ENCODE results near the gene RALB.

RALB gene

GRCh38 chr2:120326066-120326465 lies 73.4 kb downstream of the RALB start:
- Histone ChIP-seq H3K9ac (ENCODE audit: low read length) (no peak overlapping the region), H3K36me3 (replicated peaks; ENCODE audit: insufficient read depth, low read length) (no peaks in the 10 kb centered on the region), H4K20me1 (ENCODE audit: insufficient read depth, low read length) (no peaks in the 10 kb centered on the region), H3K9me3 (replicated peaks; ENCODE audit: insufficient read depth, low read length) (no peaks in the 10 kb centered on the region), H3K9me2 (replicated peaks; ENCODE audit: insufficient read depth, low read length) (no peaks in the 10 kb centered on the region), H3K4me3 (ENCODE audit: low read length) (no peak overlapping the region), H2AFZ (ENCODE audit: low read length) (no peak overlapping the region), H3K4me2 (ENCODE audit: low read depth, low read length) (no peak overlapping the region), H3K27ac (ENCODE audit: low read length) (no peak overlapping the region), H3F3A (ENCODE audit: insufficient read depth, low read length) (peaks cover 8% of the 10 kb centered on the region; the same call in 1 of the 2 replicates), H3K79me2 (ENCODE audit: low read length) (no peaks in the 10 kb centered on the region), H3K27me3 (replicated peaks; ENCODE audit: insufficient read depth, low read length) (no peaks in the 10 kb centered on the region), H3K4me1 (ENCODE audit: low read length) (peaks cover 13% of the 10 kb centered on the region)
- no peak for DNase-seq
- TF ChIP-seq EZH2phosphoT487 (IDR thresholded peaks at IDR 0.05; ENCODE audit: low read length) (no peak), EZH2 (optimal IDR thresholded peaks at IDR 0.05; ENCODE audit: low read depth, low read length) (no peak)
- TF ChIP-seq, protein P1, sequence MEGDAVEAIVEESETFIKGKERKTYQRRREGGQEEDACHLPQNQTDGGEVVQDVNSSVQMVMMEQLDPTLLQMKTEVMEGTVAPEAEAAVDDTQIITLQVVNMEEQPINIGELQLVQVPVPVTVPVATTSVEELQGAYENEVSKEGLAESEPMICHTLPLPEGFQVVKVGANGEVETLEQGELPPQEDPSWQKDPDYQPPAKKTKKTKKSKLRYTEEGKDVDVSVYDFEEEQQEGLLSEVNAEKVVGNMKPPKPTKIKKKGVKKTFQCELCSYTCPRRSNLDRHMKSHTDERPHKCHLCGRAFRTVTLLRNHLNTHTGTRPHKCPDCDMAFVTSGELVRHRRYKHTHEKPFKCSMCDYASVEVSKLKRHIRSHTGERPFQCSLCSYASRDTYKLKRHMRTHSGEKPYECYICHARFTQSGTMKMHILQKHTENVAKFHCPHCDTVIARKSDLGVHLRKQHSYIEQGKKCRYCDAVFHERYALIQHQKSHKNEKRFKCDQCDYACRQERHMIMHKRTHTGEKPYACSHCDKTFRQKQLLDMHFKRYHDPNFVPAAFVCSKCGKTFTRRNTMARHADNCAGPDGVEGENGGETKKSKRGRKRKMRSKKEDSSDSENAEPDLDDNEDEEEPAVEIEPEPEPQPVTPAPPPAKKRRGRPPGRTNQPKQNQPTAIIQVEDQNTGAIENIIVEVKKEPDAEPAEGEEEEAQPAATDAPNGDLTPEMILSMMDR (IDR thresholded peaks at IDR 0.05; ENCODE audit: low read length) = no peak

DNA sequence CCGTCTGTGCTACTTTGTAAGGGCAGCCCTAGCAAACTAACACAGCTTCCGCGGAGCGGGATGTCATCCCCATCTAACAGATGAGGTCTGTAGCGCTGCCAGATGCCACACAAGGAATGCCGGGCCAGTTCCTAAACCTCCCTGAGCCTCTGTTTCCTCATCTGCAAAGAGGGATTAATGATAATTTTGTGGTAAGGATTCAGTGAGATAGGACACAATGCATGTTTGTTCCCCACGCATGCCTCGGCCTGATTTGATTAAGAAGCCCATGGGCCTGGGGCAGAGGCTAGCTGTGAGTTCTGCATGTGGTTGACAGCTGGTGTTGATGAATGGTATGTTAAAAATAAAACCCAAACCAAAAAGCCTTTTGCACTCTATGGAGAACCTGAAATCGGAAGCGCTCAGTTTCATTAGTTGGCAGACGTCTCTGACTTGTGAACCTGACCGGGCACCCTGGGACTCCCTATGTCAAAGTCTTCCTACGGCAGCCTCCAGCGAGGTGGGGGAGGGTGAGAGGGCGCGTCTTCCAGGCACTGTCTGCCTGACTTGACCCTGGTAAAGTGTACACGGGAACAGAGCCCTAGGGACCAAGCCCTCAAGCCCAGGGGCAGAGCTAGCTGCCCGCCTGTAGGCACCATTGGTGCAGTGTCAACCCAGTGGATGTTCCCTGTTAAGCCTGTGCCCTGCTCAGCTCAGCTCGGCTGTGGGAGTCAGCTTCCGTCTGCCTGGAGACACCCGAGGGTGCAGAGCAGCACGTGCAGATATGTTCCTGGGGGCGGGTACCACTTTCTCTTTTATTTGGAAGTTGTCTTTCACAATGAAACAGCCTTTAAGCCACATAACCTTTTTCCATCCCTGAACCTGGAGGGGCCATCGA lies 78.5 kb downstream of the RALB start:
- peak overlapping the region; percentile 12; the same call in 1 of the 2 replicates for H3K27ac ChIP-seq (ENCODE audit: low read length)
- TF ChIP-seq, protein P1 (IDR thresholded peaks at IDR 0.05; ENCODE audit: low read length) = no peak
- TF ChIP-seq EZH2phosphoT487 (IDR thresholded peaks at IDR 0.05; ENCODE audit: low read length) = no peak
- no peak for TF ChIP-seq EZH2 (optimal IDR thresholded peaks at IDR 0.05; ENCODE audit: low read depth, low read length)
- H3K4me2 ChIP-seq (ENCODE audit: low read depth, low read length) = peak overlapping the region; percentile 67; the same call in 1 of the 2 replicates
- peak; percentile 87 for DNase-seq
- H3K79me2 ChIP-seq (ENCODE audit: low read length) = no peaks in the 10 kb centered on the region
- H3K9me3 ChIP-seq (replicated peaks; ENCODE audit: insufficient read depth, low read length) = no peaks in the 10 kb centered on the region
- no peaks in the 10 kb centered on the region for H3K9me2 ChIP-seq (replicated peaks; ENCODE audit: insufficient read depth, low read length)
- H3K9ac ChIP-seq (ENCODE audit: low read length) = no peak overlapping the region
- peaks cover 20% of the 10 kb centered on the region for H3K4me1 ChIP-seq (ENCODE audit: low read length)
- no peaks in the 10 kb centered on the region for H3K27me3 ChIP-seq (replicated peaks; ENCODE audit: insufficient read depth, low read length)
- no peaks in the 10 kb centered on the region for H3K36me3 ChIP-seq (replicated peaks; ENCODE audit: insufficient read depth, low read length)
- H2AFZ ChIP-seq (ENCODE audit: low read length) = peak overlapping the region; percentile 48; the same call in 1 of the 2 replicates
- peaks cover 11% of the 10 kb centered on the region; the same call in 1 of the 2 replicates for H3F3A ChIP-seq (ENCODE audit: insufficient read depth, low read length)
- H3K4me3 ChIP-seq (ENCODE audit: low read length) = no peak overlapping the region
- H4K20me1 ChIP-seq (ENCODE audit: insufficient read depth, low read length) = no peaks in the 10 kb centered on the region

- Histone ChIP-seq H3K79me2 (ENCODE audit: low read length) (no peaks in the 10 kb centered on the region), H3K36me3 (replicated peaks; ENCODE audit: insufficient read depth, low read length) (no peaks in the 10 kb centered on the region), H3K9ac (ENCODE audit: low read length) (no peak overlapping the region), H2AFZ (ENCODE audit: low read length) (no peak overlapping the region), H3F3A (ENCODE audit: insufficient read depth, low read length) (peaks cover 11% of the 10 kb centered on the region; the same call in 1 of the 2 replicates), H3K4me3 (ENCODE audit: low read length) (no peak overlapping the region), H3K9me3 (replicated peaks; ENCODE audit: insufficient read depth, low read length) (no peaks in the 10 kb centered on the region), H3K4me1 (ENCODE audit: low read length) (peaks cover 20% of the 10 kb centered on the region), H3K4me2 (ENCODE audit: low read depth, low read length) (peak overlapping the region; percentile 67; the same call in 1 of the 2 replicates), H4K20me1 (ENCODE audit: insufficient read depth, low read length) (no peaks in the 10 kb centered on the region), H3K27me3 (replicated peaks; ENCODE audit: insufficient read depth, low read length) (no peaks in the 10 kb centered on the region), H3K27ac (ENCODE audit: low read length) (no peak overlapping the region), H3K9me2 (replicated peaks; ENCODE audit: insufficient read depth, low read length) (no peaks in the 10 kb centered on the region)
- DNase-seq = no peak
- TF ChIP-seq EZH2 (optimal IDR thresholded peaks at IDR 0.05; ENCODE audit: low read depth, low read length) (no peak), EZH2phosphoT487 (IDR thresholded peaks at IDR 0.05; ENCODE audit: low read length) (no peak)
- TF ChIP-seq, protein P1 (IDR thresholded peaks at IDR 0.05; ENCODE audit: low read length) = no peak
Measured at GRCh38 chr2:120331903-120332302, 79.3 kb downstream of the RALB start.
